GM10847 (cell line): ENCODE data around the gene MTPN.

Experiments
- POLR2A ChIP-seq: IDR thresholded peaks from 2 replicates; pipeline ENCODE4 v1.6.1; 2011; ENCODE audit not compliant: insufficient read length; ENCODE audit errors: extremely low read depth

MTPN gene

GRCh38 chr7:135900065-135900546 lies 77.1 kb downstream of the MTPN start:
- no peak for TF ChIP-seq POLR2A

DNA sequence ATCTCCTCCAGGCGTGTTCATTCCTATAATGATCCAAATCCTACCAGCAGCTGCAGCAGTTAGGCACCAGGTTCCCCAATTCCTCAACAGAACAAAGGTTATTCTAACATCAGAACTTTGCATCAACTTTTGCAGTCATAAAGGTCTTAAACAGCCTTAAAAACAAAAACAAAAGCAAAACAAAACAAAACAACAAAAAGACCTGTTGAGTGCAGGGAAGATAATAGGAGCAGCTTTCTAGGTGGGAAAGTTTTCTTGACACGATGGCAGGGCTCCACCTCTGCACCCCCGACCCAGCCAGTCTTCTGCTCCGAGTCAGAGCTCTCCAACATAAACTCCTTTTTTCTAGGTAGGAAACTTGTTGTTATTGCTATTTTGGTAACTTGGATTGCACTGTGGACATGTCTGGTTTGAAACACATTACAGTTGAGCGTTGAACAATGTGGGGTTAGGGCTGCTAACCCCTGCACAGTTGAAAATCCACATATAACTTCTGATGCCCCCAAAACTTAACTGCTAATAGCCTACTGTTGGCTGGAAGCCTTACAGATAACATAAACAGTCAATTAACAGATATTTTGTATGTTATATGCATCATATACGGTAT lies 77.6 kb downstream of the MTPN start:
- TF ChIP-seq POLR2A, result no peak

GRCh38 chr7:135898226-135898625 lies 78.9 kb downstream of the MTPN start:
- no peak for TF ChIP-seq POLR2A

GRCh38 chr7:135894816-135895215 lies 82.3 kb downstream of the MTPN start:
- no peak for TF ChIP-seq POLR2A

DNA sequence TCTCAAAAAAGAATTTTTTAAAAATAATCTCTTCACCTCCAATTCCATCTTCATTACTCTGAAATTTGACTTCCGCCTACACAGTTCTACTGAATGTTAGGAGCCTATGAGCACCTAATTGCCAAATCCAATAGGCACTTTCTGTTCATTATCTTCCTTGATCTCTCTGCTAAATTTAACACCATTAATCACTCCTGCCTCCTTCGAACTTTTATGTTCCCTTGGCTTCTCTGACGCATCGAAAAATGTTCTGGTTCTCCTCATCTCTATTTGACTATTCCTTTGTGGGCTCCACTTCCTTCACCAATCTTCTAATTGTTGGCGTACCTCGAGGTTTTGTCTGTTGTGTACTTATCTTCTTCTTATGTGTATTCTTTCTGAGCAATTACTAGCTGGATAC lies 87.3 kb downstream of the MTPN start:
- no peak for TF ChIP-seq POLR2A

DNA sequence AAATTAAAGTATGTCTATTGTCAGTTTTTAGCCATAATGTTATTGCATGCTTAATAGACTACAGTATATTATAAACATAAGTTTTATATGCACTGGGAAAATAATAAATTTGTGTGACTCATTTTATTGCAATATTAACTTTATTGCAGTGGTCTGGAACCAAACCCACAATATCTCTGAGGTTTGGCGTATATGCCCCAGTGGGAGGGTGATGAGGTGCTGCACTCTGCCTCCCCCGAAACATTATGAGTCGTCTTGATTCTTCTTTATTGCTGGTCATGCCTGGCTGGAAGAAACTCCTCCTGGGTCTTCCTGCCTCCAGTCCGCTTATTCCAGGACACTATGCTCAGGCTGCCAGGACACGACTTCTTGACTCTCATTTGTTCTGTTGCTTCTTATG lies 88.4 kb downstream of the MTPN start:
- no peak for TF ChIP-seq POLR2A

DNA sequence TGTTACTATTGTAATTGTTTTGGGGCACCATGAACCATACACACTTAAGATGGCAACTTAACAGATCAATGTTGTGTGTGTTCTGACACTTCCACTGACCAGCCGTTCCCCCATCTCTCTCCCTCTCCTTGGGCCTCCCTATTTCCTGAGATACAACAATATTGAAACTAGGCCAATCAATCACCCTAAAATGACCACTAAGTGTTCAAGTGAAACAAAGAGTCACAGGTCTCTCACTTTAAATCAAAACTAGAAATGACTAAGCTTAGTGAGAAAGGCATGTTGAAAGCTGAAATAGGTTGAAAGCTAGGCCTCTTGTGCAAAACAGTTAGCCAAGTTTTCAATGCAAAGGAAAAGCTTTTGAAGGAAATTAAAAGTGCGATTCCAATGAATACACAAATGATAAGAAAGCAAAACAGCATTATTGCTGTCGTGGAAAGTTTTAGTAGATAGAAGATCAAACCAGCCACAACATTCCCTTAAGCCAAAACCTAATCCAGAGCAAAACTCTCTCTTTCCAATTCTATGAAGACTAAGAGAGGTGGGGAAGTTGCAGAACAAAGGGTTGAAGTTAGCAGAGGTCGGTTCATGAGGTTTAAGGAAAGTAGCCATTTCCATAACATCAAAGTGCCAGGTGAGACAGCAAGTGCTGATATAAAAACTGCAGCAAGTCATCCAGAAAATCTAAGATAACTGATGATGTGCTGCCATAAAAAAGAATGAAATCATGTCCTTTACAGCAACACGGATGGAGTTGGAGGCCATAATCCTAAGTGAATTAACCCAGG lies 90.6 kb downstream of the MTPN start:
- TF ChIP-seq POLR2A, result no peak

GRCh38 chr7:135884495-135885232 lies 92.5 kb downstream of the MTPN start:
- TF ChIP-seq POLR2A, result no peak

- TF ChIP-seq POLR2A, result no peak
Measured at GRCh38 chr7:135879233-135879632, 97.9 kb downstream of the MTPN start.

- no peak for TF ChIP-seq POLR2A
Measured at GRCh38 chr7:135878284-135878683, 98.9 kb downstream of the MTPN start.

DNA sequence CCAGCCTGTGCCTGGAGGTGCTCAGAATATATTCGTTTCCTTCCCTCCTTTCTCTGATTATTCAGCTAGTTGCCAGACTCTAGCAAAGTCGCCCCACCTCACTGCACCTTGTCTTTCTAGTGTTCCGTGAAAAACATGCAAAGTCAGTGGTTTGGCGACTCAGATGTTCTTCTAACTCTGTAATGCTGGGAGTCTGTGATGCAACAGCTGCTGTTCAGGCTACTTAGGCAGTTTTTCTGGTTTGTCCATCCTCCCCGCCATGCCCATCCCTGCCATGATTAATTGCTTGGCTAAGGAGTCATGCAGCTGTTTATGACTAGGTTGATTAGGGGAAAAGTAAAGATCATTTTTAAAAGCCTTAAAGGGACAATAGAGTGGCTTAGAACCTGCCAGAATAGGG lies 99.4 kb downstream of the MTPN start:
- TF ChIP-seq POLR2A, result no peak
